ENCODE measurements around the gene LPIN1.

LPIN1 gene

GRCh38 chr2:11827547-11827946 is 81.1 kb downstream of the LPIN1 start:
- Histone ChIP-seq H3K4me3 (ENCODE audit: low read length) (no peak overlapping the region), H3K36me3 (ENCODE audit: insufficient read depth, low read length) (peaks cover 16% of the 10 kb centered on the region), H3K27me3 (ENCODE audit: insufficient read depth, low read length) (no peaks in the 10 kb centered on the region), H2AFZ (ENCODE audit: low read depth, low read length) (no peak overlapping the region), H3K4me1 (ENCODE audit: insufficient read depth, low read length) (peaks cover 12% of the 10 kb centered on the region), H3K9me3 (ENCODE audit: low read length) (peaks cover 1% of the 10 kb centered on the region)

- H3K9me3 ChIP-seq (ENCODE audit: low read length) = no peaks in the 10 kb centered on the region
- no peaks in the 10 kb centered on the region for H3K27me3 ChIP-seq (ENCODE audit: insufficient read depth, low read length)
- H2AFZ ChIP-seq (ENCODE audit: low read depth, low read length) = no peak overlapping the region
- H3K36me3 ChIP-seq (ENCODE audit: insufficient read depth, low read length) = peaks cover 16% of the 10 kb centered on the region
- H3K4me3 ChIP-seq (ENCODE audit: low read length) = no peak overlapping the region
- H3K4me1 ChIP-seq (ENCODE audit: insufficient read depth, low read length) = peaks cover 12% of the 10 kb centered on the region
These were observed 82.5 kb downstream of the LPIN1 start for GRCh38 chr2:11828933-11829323.

DNA sequence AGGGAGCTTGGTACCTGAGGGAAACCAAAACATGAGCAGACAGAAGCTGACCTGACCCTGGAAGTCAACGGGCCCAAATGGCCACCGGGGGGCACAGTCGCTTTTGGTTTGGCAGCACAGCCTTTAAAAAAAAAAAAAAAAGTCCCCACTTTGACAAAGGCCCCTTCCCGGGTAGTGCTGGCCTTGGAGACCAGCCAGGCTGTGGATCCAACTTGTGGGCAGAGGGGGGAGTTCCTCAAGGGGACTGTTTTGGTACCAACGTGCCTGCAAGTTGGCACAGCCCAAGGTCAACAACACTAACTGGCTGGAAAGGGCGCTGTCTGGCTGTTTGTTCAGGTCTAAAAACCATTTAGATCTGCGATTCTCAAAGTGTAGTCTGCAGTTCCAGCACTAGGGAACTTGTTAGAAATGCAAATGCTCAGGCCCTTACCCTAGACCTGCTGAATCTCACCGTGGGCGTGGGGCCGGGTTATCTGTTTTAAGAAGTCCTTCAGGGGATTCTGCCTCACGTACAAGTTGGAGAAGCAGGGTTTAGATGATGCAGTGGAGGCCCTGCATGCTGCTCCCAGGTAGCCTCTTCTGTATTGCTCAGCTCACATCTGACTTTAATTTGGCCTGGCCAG is 83.0 kb downstream of the LPIN1 start:
- Histone ChIP-seq H3K27me3 (ENCODE audit: insufficient read depth, low read length) (no peaks in the 10 kb centered on the region), H3K9me3 (ENCODE audit: low read length) (no peaks in the 10 kb centered on the region), H2AFZ (ENCODE audit: low read depth, low read length) (peak overlapping the region; percentile 90), H3K4me3 (ENCODE audit: low read length) (peak overlapping the region; percentile 54), H3K4me1 (ENCODE audit: insufficient read depth, low read length) (peaks cover 12% of the 10 kb centered on the region), H3K36me3 (ENCODE audit: insufficient read depth, low read length) (peaks cover 11% of the 10 kb centered on the region)

DNA sequence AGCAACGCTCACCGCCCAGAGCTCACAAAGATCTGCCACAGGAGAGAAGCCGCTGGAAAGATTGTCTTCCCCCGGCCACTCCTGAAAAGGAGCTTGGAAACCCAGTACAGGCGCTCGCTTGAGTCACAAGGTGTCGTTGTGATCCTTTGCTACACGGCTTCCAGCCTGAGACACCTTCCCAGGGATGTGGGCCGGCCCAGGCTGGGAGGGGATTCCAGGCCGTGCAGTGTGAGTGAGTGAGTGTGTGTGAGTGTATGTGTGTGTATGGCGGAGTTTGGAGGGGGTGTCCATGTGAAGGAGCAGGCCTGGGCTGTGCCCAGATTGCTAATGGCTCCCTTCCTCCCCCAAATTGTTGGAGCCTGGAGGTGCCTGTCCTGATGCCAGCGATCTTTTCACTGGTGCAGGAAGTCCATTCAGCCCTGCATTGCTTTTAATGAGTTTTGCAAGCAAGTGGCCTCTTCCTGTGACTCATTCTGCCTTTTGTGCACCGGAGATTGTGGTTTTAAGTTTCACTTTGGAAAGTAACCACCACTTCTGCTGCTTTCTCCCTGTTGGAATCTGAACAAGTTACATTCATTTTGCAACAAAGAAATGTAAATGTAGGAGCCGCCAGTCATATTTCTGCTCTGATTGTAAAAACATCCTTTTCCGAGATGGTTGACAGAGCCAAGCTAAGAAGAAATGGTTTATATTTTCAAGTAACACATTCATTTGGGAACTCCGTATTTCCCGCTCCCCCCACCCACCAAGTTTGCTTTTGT is 83.7 kb downstream of the LPIN1 start:
- H3K4me3 ChIP-seq (ENCODE audit: low read length) = peak overlapping the region; percentile 54
- H3K27me3 ChIP-seq (ENCODE audit: insufficient read depth, low read length) = no peaks in the 10 kb centered on the region
- H3K4me1 ChIP-seq (ENCODE audit: insufficient read depth, low read length) = peaks cover 12% of the 10 kb centered on the region
- H2AFZ ChIP-seq (ENCODE audit: low read depth, low read length) = peak overlapping the region; percentile 90
- peaks cover 4% of the 10 kb centered on the region for H3K36me3 ChIP-seq (ENCODE audit: insufficient read depth, low read length)
- no peaks in the 10 kb centered on the region for H3K9me3 ChIP-seq (ENCODE audit: low read length)

DNA sequence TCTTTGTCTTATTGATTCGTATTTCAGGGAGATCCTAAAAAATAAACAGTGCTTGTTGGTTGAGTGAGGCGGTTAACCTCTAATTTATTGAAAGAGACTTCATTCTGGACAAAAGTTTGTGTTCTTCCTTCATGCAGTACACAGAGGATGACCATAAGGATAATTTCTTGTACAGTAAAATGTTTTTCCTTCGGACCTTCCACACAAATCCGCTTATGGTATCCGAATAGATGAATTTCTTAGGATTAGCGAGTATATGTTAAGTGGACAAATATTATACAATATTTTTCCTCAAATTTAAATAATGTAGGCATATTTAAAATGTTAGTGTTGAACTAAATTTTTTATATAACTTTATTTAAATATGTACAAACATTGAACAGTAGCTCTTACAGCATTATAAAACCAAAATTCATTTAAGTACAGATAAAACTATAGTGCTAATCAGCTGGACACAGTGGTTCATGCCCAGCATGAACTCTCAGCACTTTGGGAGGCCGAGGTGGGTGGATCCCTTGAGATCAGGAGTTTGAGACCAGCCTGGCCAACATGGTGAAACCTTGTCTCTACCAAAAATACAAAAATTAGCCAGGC is 84.4 kb downstream of the LPIN1 start:
- Histone ChIP-seq H3K36me3 (ENCODE audit: insufficient read depth, low read length) (no peaks in the 10 kb centered on the region), H3K4me1 (ENCODE audit: insufficient read depth, low read length) (peaks cover 12% of the 10 kb centered on the region), H2AFZ (ENCODE audit: low read depth, low read length) (peak overlapping the region; percentile 90), H3K4me3 (ENCODE audit: low read length) (peak overlapping the region; percentile 54), H3K27me3 (ENCODE audit: insufficient read depth, low read length) (no peaks in the 10 kb centered on the region), H3K9me3 (ENCODE audit: low read length) (no peaks in the 10 kb centered on the region)

GRCh38 chr2:11831415-11831814 is 85.0 kb downstream of the LPIN1 start:
- no peak overlapping the region for H3K4me3 ChIP-seq (ENCODE audit: low read length)
- peaks cover 12% of the 10 kb centered on the region for H3K4me1 ChIP-seq (ENCODE audit: insufficient read depth, low read length)
- no peaks in the 10 kb centered on the region for H3K36me3 ChIP-seq (ENCODE audit: insufficient read depth, low read length)
- H3K27me3 ChIP-seq (ENCODE audit: insufficient read depth, low read length) = no peaks in the 10 kb centered on the region
- no peaks in the 10 kb centered on the region for H3K9me3 ChIP-seq (ENCODE audit: low read length)
- no peak overlapping the region for H2AFZ ChIP-seq (ENCODE audit: low read depth, low read length)

DNA sequence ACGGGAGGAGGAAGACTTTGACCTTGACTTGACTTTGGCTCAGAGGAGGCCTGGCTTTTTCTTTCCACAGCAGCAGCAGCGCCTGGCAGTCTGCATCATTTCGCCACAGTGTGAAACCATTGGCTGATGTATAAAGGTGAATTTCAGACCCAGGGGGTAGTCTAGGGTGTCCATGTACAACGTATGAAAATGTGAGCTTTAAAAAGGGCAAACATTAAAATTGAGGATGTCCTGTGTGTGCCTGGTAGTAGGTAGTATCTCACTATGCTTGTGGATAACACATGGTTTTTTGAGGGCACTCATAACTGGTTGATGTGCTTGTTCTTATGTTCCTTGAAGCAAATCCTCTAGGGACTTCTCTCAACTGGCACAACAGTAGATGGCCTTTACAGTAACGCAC is 86.1 kb downstream of the LPIN1 start:
- H3K27me3 ChIP-seq (ENCODE audit: insufficient read depth, low read length) = no peaks in the 10 kb centered on the region
- H3K36me3 ChIP-seq (ENCODE audit: insufficient read depth, low read length) = no peaks in the 10 kb centered on the region

GRCh38 chr2:11833601-11834000 is 87.2 kb downstream of the LPIN1 start:
- Histone ChIP-seq H3K9me3 (ENCODE audit: low read length) (peaks cover 3% of the 10 kb centered on the region), H2AFZ (ENCODE audit: low read depth, low read length) (no peak overlapping the region), H3K4me3 (ENCODE audit: low read length) (no peak overlapping the region), H3K27me3 (ENCODE audit: insufficient read depth, low read length) (no peaks in the 10 kb centered on the region), H3K36me3 (ENCODE audit: insufficient read depth, low read length) (no peaks in the 10 kb centered on the region), H3K4me1 (ENCODE audit: insufficient read depth, low read length) (peaks cover 12% of the 10 kb centered on the region)

More for the DNA sequence above, 86.1 kb downstream of the LPIN1 start:
- peaks cover 3% of the 10 kb centered on the region for H3K9me3 ChIP-seq (ENCODE audit: low read length)
- H2AFZ ChIP-seq (ENCODE audit: low read depth, low read length) = no peak overlapping the region
- H3K4me3 ChIP-seq (ENCODE audit: low read length) = no peak overlapping the region
- peaks cover 12% of the 10 kb centered on the region for H3K4me1 ChIP-seq (ENCODE audit: insufficient read depth, low read length)

DNA sequence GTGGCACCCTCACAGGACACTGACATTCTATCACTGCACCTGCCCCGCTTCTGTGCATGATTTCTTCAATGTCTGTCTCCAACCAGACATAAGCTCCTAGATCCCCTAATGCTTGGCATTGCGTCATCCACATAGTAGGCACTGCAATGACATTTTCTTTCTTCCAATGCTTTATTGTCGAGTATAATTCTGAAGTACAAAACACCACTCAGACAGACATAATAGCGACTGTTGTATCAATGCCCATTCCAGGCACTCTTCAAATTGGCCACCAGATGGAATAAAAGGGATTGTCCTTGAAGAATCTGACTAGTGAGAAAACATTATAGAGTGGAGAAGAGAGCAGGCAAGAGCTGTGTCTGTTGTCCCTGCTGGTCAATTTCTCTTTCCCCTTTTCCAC is 89.0 kb downstream of the LPIN1 start:
- Histone ChIP-seq H3K27me3 (ENCODE audit: insufficient read depth, low read length) (no peaks in the 10 kb centered on the region), H3K4me1 (ENCODE audit: insufficient read depth, low read length) (peaks cover 6% of the 10 kb centered on the region), H2AFZ (ENCODE audit: low read depth, low read length) (no peak overlapping the region), H3K9me3 (ENCODE audit: low read length) (peaks cover 3% of the 10 kb centered on the region), H3K4me3 (ENCODE audit: low read length) (no peak overlapping the region), H3K36me3 (ENCODE audit: insufficient read depth, low read length) (no peaks in the 10 kb centered on the region)

DNA sequence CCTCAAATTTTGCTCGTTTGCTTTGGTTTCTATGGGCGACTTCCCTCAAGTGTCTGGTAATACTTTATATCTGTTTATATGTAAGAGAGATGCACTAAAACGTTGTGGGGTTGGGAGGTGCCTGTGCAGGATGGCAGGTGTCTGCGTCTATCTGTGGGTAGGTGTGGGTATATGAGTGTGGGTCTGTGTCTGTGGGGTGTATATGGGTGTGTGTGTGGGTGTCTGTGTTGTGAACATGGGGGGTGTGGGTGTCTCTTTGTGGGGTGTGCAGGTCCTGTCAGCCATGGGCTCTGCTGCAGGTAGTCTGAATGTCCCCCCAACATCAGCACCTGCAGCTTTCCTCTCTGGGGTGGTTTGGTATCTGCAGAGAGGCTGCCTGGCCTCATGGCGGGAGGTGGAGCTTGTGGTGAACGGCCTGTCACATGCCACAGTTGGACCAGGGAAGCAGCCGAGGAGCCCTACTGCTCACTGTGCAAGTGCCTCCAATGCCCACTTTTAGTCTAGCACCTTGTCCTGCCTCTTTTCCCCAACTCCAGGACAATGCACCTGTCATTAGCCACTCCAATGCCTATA is 90.3 kb downstream of the LPIN1 start:
- Histone ChIP-seq H3K4me1 (ENCODE audit: insufficient read depth, low read length) (no peaks in the 10 kb centered on the region), H3K27me3 (ENCODE audit: insufficient read depth, low read length) (no peaks in the 10 kb centered on the region), H2AFZ (ENCODE audit: low read depth, low read length) (no peak overlapping the region), H3K4me3 (ENCODE audit: low read length) (no peak overlapping the region), H3K9me3 (ENCODE audit: low read length) (peaks cover 3% of the 10 kb centered on the region), H3K36me3 (ENCODE audit: insufficient read depth, low read length) (no peaks in the 10 kb centered on the region)

- peaks cover 3% of the 10 kb centered on the region for H3K9me3 ChIP-seq (ENCODE audit: low read length)
- H3K36me3 ChIP-seq (ENCODE audit: insufficient read depth, low read length) = no peaks in the 10 kb centered on the region
- no peaks in the 10 kb centered on the region for H3K4me1 ChIP-seq (ENCODE audit: insufficient read depth, low read length)
- H3K27me3 ChIP-seq (ENCODE audit: insufficient read depth, low read length) = no peaks in the 10 kb centered on the region
- H2AFZ ChIP-seq (ENCODE audit: low read depth, low read length) = no peak overlapping the region
- no peak overlapping the region for H3K4me3 ChIP-seq (ENCODE audit: low read length)
These were observed 91.7 kb downstream of the LPIN1 start for GRCh38 chr2:11837875-11838734.

- Histone ChIP-seq H3K4me3 (ENCODE audit: low read length) (no peak overlapping the region), H3K9me3 (ENCODE audit: low read length) (peaks cover 3% of the 10 kb centered on the region), H2AFZ (ENCODE audit: low read depth, low read length) (no peak overlapping the region)
These were observed 93.5 kb downstream of the LPIN1 start for GRCh38 chr2:11839916-11840315.

More at GRCh38 chr2:11839916-11840315, 93.5 kb downstream of the LPIN1 start:
- no peaks in the 10 kb centered on the region for H3K4me1 ChIP-seq (ENCODE audit: insufficient read depth, low read length)
- H3K36me3 ChIP-seq (ENCODE audit: insufficient read depth, low read length) = no peaks in the 10 kb centered on the region
- H3K27me3 ChIP-seq (ENCODE audit: insufficient read depth, low read length) = no peaks in the 10 kb centered on the region
